SK-N-MC (cell line): ENCODE results near the gene CD96.

Experiments
- DNase-seq: peaks from one replicate; pipeline ENCODE4 v3.0.0-alpha.2; 2011; ENCODE audit warnings: low read depth, low spot score
- H3K27ac ChIP-seq: fragments of 200-600 bp; sonication (generic); 2 replicates; pipeline ENCODE4 v1.5.1; 2016; ENCODE audit warnings: mixed run types
- H3K36me3 ChIP-seq: fragments of 200-600 bp; sonication (generic); 2 replicates; pipeline ENCODE4 v1.6.1; 2017; ENCODE audit warnings: antibody characterized with exemption, low read length, mixed read lengths; ENCODE audit not compliant: insufficient read depth
- H3K4me3 ChIP-seq: fragments of 200-600 bp; sonication (generic); 2 replicates; pipeline ENCODE4 v1.5.1; 2016
- H3K9ac ChIP-seq: fragments of 200-600 bp; sonication (generic); 2 replicates; pipeline ENCODE4 v1.8.0; 2017; ENCODE audit warnings: mixed run types, mixed read lengths; ENCODE audit not compliant: insufficient read length
- H3K9me3 ChIP-seq: fragments of 200-600 bp; sonication (generic); 2 replicates; pipeline ENCODE4 v1.6.1; 2017; ENCODE audit warnings: low read depth, mild to moderate bottlenecking, antibody characterized with exemption, low read length, moderate library complexity, mixed read lengths
- EZH2 ChIP-seq: fragments of 200-600 bp; sonication (generic); IDR thresholded peaks from one replicate; pipeline ENCODE4 v1.6.1; 2017; ENCODE audit warnings: antibody characterized with exemption
- FOXP2 ChIP-seq: optimal IDR thresholded peaks from 2 replicates; pipeline ENCODE3; 2011; ENCODE audit warnings: mild to moderate bottlenecking, moderate library complexity; ENCODE audit not compliant: insufficient read depth; ENCODE audit errors: extremely low read length, control extremely low read depth
- POLR2AphosphoS5 ChIP-seq: IDR thresholded peaks from 2 replicates; pipeline ENCODE4 v1.6.1; 2012; ENCODE audit warnings: mild to moderate bottlenecking, low read depth, low read length, borderline replicate concordance

The CD96 gene

DNA sequence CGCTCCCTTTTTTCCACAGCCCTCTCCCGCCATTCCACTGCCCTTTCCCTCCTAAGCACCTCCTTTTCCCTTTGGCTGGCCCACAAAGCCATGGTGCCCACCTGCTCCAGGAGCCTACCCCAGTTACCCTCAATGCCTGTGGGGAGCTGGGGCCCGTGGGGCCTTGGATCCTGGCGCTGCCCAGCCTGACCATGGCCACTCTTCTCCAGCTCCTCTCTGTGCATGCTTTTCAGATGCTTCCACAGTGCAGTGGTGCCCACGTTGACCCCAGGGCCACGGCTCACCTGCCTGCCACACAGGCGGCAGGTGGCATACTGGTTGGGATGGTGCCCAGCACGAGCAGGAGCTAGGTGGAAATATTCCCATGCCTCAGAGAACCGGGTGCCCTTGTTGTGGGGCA is 51.7 kb downstream of the CD96 start:
- no peak for TF ChIP-seq POLR2AphosphoS5
- no peak for TF ChIP-seq EZH2
- TF ChIP-seq FOXP2: no peak
- no peak overlapping the region for H3K4me3 ChIP-seq
- H3K9ac ChIP-seq: no peak overlapping the region
- no peaks in the 10 kb centered on the region for H3K36me3 ChIP-seq
- H3K9me3 ChIP-seq: no peaks in the 10 kb centered on the region
- H3K27ac ChIP-seq: no peak overlapping the region
- DNase-seq: no peak

DNA sequence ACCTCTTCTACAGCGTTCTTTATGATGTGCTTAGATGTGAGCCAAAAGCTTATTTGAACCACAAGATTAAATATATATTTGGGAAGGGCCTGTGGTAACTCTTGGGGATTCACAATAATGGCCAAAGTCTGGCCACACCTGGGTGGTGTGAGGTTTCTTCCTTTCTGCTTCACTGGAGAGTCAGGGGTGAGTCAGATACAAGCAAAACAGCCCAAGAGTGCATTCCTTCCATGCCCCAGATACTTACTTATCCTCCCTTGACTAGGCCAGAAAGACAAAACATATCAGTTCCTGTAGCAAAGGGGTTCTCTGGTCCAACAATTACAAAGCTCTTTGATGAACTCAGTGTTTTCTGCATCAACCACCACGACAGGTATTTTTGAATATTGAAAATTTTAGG is 52.2 kb downstream of the CD96 start:
- TF ChIP-seq FOXP2: no peak
- no peak for TF ChIP-seq EZH2
- no peak for TF ChIP-seq POLR2AphosphoS5

DNA sequence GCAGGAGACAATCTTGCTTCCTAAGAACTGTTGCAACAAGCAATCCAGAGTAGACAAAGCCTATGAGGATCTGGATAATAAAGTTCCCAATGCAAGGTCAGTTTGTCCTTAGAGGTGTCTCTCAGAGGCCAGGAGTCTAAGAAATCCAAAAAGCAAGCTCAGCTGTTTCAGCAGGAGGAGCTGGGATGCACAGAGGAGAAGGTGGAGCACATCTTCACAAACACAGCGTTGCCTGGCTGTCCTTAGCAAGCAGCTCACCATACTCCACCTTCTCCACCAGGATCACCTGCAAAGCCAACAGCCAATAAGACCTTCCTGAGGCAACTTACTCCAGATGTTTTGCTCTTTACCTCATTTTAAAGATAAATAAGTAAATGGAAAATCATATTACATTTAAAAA is 52.8 kb downstream of the CD96 start:
- no peak overlapping the region for H3K4me3 ChIP-seq
- no peak for DNase-seq
- no peak overlapping the region for H3K27ac ChIP-seq
- TF ChIP-seq EZH2 (no peak), FOXP2 (no peak), POLR2AphosphoS5 (no peak)
- H3K36me3 ChIP-seq: no peaks in the 10 kb centered on the region
- no peaks in the 10 kb centered on the region for H3K9me3 ChIP-seq
- H3K9ac ChIP-seq: no peak overlapping the region

More for the DNA sequence above, 52.2 kb downstream of the CD96 start:
- H3K4me3 ChIP-seq: no peak overlapping the region
- no peak for DNase-seq
- H3K27ac ChIP-seq: no peak overlapping the region
- H3K9me3 ChIP-seq: no peaks in the 10 kb centered on the region
- H3K36me3 ChIP-seq: no peaks in the 10 kb centered on the region
- no peak overlapping the region for H3K9ac ChIP-seq

DNA sequence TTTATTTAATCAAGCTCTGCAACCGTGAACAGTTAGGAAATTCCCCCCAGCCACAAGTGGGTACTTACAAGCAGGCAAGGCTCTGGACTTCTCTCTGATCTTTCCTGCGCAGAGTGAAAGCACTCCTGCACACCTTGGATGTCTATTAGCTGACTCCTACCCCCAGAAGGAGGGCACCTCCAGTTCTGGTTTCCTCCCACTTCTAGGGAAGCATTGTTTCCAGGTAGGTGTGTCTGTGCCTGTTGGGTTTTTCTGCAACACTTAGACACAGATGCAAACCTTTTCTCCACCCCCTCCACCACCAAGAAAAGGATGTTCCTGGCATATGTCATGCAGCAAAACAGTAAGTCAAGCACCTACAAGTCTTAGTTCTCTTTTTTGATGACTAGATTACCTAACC is 53.2 kb downstream of the CD96 start, which contains the start of gene ZBED2:
Gene ZBED2 (minus strand): TSS at position 115 of the 400 bp plus-strand sequence. CDS start 1,145 bp downstream, outside the sequence.
- DNase-seq: no peak

DNA sequence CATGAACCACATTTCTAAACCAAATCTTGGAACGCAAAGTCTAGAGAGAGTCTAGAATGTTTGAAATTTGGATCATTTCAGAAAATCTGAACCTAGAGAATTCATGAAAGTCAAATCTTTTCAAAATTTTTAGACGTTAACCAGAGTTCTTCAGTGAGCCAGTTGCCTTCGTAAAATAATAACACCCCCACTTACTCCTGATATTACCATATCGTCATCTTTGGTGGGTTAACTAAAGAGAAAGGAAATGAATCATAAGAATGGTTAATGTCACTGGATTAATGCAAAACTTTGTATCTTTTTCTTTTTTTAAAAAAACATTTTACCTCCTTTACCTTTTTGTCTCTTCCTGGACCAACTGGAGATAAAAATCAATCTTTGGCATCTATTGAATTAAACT is 54.3 kb downstream of the CD96 start:
- no peaks in the 10 kb centered on the region for H3K9me3 ChIP-seq
- H3K4me3 ChIP-seq: no peak overlapping the region
- H3K36me3 ChIP-seq: no peaks in the 10 kb centered on the region
- H3K27ac ChIP-seq: no peak overlapping the region
- DNase-seq: no peak
- no peak overlapping the region for H3K9ac ChIP-seq
- TF ChIP-seq POLR2AphosphoS5: no peak
- TF ChIP-seq FOXP2: no peak
- no peak for TF ChIP-seq EZH2

More for the DNA sequence above, 53.2 kb downstream of the CD96 start, which contains the start of gene ZBED2:
- H3K9me3 ChIP-seq: no peaks in the 10 kb centered on the region
- H3K27ac ChIP-seq: no peak within 1 kb of the TSS
- TF ChIP-seq FOXP2 (no peak), EZH2 (no peak), POLR2AphosphoS5 (no peak)
- H3K36me3 ChIP-seq: no peaks in the 10 kb centered on the region
- no peak within 1 kb of the TSS for H3K9ac ChIP-seq
- H3K4me3 ChIP-seq: no peak within 1 kb of the TSS

DNA sequence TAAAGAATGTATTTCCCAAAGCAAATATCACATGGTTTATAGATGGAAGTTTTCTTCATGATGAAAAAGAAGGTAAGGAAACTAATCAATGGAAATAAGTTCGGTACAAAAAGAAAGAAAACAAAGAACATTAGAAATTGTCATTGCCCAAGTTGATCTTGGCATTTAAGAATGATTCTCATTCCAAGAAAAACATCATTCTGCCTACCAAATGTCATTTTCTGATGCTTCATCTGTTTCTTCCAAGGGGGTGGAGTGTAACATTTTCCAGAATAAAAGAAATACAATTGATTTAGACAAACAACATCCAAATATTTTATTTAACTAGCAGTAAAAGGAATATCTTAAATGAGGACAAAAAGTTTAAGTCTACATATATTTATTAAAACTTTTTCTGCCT is 56.1 kb downstream of the CD96 start:
- Histone ChIP-seq H3K9me3 (no peaks in the 10 kb centered on the region), H3K9ac (no peak overlapping the region), H3K36me3 (no peaks in the 10 kb centered on the region), H3K4me3 (no peak overlapping the region), H3K27ac (no peak overlapping the region)
- no peak for DNase-seq
- no peak for TF ChIP-seq POLR2AphosphoS5

DNA sequence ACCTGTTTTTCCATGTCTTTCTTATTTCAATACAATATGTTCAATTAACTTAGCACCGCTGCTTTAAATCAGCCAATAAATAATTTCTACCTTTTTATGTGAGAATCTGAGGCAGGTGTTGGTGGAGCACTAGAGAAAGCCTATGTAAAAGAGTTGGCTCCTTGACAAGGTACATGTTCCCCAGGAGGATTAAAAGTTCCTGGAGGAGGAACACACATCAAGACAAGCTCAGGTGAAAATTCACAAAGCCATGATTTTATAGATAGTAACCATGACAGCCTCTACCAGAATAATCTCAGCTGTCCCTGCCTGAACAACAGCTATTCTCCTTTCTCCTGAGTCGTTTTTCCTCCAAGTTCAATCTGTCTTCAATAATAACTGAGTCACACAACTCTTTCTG is 56.6 kb downstream of the CD96 start:
- no peak overlapping the region for H3K27ac ChIP-seq
- no peak for DNase-seq
- no peak overlapping the region for H3K9ac ChIP-seq
- no peak overlapping the region for H3K4me3 ChIP-seq
- no peaks in the 10 kb centered on the region for H3K36me3 ChIP-seq
- TF ChIP-seq FOXP2: no peak
- H3K9me3 ChIP-seq: no peaks in the 10 kb centered on the region

DNA sequence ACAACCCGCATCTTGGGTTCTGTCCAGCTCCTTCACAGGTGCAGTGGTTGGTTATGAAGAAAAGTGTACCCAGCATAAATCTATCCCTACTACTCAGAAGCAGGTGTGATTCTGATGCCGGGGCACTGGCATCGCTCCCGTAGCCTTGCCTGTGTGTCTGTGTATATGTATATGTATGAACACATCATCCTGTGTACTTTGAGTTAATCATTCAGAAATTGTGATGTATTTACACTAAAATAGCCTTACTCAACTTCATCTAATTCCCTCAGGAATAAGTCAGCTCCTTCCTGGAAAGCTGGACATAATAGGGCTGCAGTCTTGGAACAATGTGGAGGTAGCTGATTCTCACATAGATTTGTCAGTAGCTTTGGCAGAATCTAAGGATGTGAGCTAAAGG is 59.8 kb downstream of the CD96 start:
- Histone ChIP-seq H3K9ac (no peak overlapping the region), H3K27ac (no peak overlapping the region), H3K36me3 (no peaks in the 10 kb centered on the region), H3K4me3 (no peak overlapping the region), H3K9me3 (no peaks in the 10 kb centered on the region)
- no peak for TF ChIP-seq EZH2
- no peak for TF ChIP-seq POLR2AphosphoS5
- no peak for TF ChIP-seq FOXP2
- DNase-seq: no peak

DNA sequence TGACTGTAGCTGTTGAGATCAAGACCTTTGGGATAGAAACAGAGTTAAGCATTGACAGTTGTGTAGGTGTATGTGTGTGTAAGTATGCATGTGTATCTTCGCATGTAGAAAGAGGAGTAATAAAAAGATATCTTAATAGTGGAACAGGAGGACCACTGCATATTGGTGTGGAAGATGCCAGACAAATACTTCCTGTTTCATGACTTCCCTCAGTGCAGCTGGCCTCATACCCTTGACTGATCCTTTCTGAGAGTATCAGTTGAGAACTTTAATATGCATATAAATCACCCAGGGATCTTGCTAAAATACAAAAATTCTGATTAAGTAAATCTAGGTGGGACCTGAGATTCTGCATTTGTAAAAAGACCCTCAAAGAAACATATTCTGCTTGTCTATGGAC is 61.7 kb downstream of the CD96 start:
- TF ChIP-seq POLR2AphosphoS5: no peak
- TF ChIP-seq EZH2: no peak
- no peak for TF ChIP-seq FOXP2
- H3K36me3 ChIP-seq: no peaks in the 10 kb centered on the region
- no peak overlapping the region for H3K4me3 ChIP-seq
- no peak overlapping the region for H3K9ac ChIP-seq
- DNase-seq: no peak
- no peaks in the 10 kb centered on the region for H3K9me3 ChIP-seq
- H3K27ac ChIP-seq: no peak overlapping the region

DNA sequence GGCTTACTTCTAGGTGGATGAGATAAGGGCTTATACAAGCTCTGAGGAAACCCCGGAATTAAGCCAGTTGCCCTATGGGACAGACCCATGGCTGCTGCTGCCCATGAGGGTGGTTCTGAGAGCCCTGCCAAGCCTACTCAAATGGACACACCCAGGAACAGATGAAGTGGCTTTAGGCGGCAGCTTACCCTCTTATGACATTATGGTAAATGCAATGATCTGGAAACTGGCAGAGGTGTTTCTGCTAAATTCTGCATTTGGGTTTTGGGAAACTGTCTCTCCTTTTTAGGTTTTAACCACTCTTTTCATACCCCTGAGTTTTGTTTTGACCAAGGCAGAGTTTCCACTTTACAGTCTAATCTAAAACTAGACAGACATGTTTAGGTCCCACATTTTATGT is 62.1 kb downstream of the CD96 start:
- no peak for DNase-seq
- Histone ChIP-seq H3K9ac (no peak overlapping the region), H3K36me3 (no peaks in the 10 kb centered on the region), H3K27ac (no peak overlapping the region), H3K9me3 (no peaks in the 10 kb centered on the region), H3K4me3 (no peak overlapping the region)
- no peak for TF ChIP-seq EZH2
- no peak for TF ChIP-seq FOXP2
- no peak for TF ChIP-seq POLR2AphosphoS5
